NCI-H446 (cell line): Measurements from ENCODE around the gene RAVER2.
A peak's percentile ranks its signal among the peaks of the same experiment; 100 is the strongest.
"Not testable (repeated sequence)": the region's sequence is repeated elsewhere in the genome, so short reads cannot be mapped to it uniquely, and the experiment has no call there.

Experiments used
- DNase-seq, 2 experiments: peaks; one replicate each; lab custom pipeline; 2025; lab: John Stamatoyannopoulos, UW

Gene RAVER2

GRCh38 chr1:64811131-64811530 lies 66.3 kb downstream of the RAVER2 start:
- no peak for DNase-seq

DNA sequence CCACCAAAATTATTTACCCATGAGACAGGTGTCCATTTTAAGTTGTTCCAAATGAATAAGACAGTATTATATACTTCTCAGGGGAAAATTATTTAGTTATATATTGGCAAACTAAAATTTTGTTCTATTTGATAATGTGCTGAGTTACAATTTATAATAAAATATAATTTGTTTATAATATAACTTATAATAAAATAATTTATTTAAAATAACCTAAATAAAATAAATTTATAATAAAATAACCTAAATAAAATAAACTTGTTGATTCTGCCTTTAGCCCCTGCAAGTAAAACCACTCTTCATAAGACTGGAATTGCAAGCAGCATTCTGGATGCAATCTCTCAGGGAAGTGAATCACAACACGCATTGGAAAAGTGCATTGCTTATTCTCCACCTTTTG lies 69.6 kb downstream of the RAVER2 start:
- no peak for DNase-seq

GRCh38 chr1:64817364-64817763 lies 72.5 kb downstream of the RAVER2 start:
- DNase-seq, result not testable (repeated sequence)

DNA sequence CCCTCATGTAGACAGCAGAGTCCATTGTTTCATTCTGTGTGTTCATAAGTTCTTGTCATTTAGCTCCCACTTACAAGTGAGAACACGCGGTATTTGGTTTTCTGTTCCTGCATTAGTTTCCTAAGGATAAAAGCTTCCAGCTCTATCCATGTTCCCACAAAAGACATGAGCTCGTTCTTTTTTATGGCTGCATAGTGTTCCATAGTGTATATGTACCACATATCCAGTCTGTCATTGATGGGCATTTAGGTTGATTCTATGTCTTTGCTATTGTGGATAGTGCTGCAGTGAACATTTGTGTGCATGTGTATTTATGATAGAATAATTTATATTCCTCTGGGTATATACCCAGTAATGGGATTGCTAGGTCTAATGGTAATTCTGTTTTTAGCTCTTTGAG lies 75.7 kb downstream of the RAVER2 start:
- not testable (repeated sequence) for DNase-seq

DNA sequence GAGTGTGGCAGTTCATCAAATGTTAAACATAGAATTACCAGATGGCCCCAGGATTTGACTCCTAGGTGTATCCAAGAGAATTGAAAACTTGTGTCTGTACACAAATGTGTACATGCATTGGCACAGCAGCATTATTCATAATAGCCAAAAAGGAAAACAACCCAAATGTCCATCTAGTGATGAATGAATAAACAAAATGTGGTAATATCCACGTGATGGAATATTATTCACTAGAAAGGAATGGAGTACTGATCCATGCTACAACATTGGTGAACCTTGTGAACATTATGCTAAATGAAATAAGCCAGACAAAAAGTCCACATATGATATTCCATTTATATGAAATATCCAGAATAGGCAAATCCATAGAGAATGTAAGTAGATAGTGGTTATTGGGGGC lies 77.7 kb downstream of the RAVER2 start:
- no peak for DNase-seq

GRCh38 chr1:64823691-64824476 lies 79.0 kb downstream of the RAVER2 start:
- DNase-seq, result peak; percentile 76 to 92

DNA sequence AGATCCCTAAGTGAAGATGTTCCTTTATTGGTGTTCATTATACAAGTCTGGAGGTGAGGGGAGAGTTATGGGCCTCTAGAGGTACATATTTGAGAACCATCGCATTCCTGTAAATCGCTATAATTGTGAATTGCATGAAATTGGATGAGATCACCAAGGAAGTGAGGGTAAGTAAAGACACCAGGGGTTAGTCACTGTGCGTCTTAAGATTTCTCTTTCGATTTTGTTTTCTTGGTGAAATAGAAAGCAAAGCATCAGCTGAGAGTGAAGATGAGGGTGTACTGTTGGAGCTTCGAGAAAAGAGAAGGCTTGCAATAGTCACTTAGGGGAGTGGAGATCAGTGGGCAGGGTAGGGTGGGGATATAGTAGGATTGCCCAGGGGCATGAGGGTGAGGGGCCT lies 82.1 kb downstream of the RAVER2 start:
- no peak for DNase-seq

- DNase-seq, result no peak
Measured at GRCh38 chr1:64828829-64829228, 84.0 kb downstream of the RAVER2 start.

- no peak for DNase-seq
Measured at GRCh38 chr1:64829411-64830029, 84.6 kb downstream of the RAVER2 start.

DNA sequence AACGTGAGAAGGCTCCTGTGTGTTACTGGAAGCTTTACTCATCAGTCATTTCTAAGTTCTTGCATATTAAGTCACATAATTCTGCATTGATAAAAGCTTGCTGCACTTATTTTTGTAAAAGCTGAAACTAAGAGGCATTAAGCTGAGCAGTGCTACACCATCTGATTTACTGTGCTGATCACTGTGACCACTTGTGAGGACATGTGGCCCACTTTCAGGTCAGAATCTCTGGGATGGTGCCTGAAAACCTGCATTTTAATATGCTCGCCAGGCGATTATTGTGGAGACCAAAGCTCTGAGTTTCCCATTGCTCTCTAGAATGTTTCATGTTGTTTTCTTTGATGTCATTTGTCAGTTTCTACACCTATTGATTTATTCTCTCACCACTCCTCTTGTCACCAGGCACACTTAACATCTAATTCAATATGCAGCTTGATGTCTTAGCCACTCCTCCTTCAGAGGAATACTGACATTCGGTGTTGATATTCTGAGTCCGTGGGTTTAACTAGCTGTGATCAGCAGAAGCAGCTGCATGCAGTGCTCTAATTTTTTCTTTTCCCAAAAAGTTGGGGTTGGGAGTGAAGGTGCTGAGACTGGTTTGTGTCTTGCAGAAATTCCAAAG lies 85.3 kb downstream of the RAVER2 start:
- DNase-seq, result no peak

DNA sequence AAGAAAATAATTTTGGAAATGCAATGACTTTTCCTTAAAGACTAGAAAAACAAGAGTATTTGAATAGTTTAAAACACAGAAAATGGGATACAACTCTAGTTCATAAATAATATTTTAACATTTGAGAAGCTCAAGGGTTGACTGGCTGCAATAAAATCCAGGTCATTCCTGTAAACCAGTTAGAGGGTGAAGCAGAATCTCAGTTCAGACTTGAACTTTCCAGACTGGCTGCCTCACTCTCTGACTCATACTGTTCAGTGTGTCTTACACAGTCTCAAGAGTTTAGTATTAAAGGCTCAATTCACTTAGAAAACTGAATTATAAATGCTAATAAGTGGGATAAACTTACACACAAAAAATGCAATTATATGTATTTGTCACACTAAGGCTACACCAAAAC lies 89.9 kb downstream of the RAVER2 start:
- DNase-seq, result no peak

- DNase-seq, result no peak
Measured at GRCh38 chr1:64836802-64837201, 91.9 kb downstream of the RAVER2 start.

- no peak for DNase-seq
Measured at GRCh38 chr1:64838486-64838885, 93.6 kb downstream of the RAVER2 start.

DNA sequence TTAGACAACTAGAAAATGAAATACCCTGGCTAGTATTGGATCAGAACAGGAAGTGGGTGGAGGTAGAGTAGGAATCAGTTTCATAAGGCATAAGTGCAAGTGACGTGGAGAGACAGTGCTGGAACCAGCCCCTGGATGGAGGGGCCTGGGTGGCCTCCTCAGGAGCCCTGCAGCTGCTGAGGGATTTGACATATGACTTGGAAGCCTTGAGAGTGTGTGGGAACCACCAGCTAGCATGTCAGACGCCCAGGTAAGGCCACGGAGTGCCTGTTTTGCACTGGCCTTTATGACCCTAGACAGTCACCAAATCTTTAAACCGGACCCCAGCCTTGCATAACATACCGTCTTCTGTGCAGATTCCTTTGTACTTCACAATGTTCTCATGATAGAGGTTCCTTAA lies 94.4 kb downstream of the RAVER2 start:
- DNase-seq, result no peak

DNA sequence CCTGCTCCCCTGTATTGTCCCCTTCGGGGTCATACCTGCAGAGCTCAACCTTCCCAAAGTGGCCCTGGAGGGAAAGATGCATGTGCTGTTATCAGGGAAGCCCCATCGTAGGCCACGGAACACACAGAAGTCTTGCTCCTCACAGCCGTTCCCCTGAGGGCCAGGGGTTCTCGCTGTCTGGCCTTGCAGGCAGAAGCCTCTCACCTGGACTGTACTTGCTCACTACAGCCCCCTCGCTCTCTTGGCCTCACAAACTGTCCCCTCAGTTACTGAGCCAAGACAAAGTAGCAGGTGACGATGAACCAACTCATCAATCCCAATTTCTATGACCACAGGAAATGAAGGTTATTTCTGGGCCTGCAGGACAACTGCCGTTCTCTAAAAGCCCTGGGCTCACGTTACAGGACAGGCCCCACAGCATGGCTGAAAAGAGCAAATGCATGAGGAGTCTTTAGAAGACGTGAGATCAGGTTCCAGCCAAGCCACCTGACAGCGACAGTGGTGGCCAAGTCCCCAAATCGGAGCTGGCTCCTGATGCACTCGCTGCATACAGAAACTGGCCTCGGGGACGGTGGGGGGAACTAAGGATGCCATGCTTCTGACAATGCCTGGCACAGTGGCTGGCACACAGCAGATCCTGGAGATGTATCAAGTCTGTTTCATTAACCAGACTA lies 95.0 kb downstream of the RAVER2 start:
- DNase-seq, result no peak

DNA sequence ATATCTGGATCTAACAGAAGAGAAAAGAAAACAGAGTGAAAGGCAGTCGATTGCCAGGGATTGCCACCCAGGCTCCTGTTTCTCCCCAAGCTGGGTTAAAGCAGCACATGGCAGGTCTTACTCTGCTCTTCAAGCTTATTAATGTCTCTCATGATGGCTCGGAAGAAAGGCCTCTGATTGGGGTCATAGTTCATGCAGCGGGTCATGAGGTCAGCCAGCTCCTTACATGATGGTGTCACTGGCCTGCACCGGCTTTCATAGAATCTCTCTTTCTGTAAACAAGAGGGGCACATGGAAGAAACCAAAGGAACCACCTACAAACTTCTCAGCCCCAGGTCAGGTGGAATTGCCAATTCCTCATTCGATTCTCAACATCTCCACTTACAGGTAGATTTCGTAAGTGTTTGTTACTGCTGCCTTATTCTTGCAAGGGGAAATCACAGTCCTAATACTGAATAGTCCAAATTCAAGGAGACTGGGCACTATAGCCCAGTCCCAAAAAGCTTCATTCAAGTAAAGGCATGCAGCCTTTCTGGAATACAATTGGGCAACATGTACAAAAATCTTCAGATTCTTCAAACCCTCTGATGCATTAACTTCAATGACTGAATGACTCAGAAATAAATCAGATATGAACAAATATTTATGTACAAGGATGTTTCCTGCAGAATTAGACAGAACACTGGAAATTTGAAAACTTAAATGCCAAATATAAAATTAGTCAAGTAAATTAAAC lies 96.6 kb downstream of the RAVER2 start:
- no peak for DNase-seq

DNA sequence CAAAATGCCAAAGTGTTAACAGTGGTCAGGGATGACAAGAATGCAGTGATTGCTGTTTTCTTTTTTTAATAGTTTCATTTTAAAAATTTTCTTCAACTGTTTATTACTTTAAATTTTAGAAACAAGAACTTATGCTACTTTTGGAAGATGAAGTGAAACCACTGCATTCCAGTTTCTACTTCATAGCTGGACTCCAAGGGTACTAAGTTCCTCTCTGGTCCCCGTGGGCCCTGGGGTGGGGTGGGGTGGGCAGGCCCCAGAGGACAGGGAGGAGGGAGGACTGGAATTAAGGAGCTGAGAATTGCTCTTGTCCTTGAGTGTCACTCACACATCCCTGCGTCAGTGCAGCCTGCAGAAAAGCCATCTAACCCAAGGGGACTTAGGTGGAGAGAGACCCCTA lies 97.3 kb downstream of the RAVER2 start:
- DNase-seq, result no peak

- no peak for DNase-seq
Measured at GRCh38 chr1:64843675-64844074, 98.8 kb downstream of the RAVER2 start.

- no peak for DNase-seq
Measured at GRCh38 chr1:64844175-64844574, 99.3 kb downstream of the RAVER2 start.

DNA sequence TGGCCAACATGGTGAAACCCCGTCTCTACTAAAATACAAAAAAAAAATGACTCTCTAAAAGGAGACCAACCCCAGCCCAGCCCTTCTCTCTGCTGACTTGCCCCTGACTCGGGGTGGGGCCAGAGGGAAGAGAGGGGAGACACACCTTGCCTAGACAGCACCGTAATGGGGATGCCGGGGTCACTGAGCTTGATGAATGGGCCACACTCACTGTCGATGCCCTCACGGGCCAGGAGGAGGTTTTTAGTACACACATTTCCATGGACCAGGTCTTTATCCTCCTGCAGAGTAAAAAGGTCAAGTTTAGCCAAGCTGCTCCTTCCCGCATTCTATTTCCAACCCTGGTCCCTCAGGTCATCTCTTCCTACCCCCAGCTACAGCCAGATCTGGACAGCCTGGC lies 99.7 kb downstream of the RAVER2 start:
- DNase-seq, result no peak

GRCh38 chr1:64845831-64846425 lies 101.1 kb downstream of the RAVER2 start:
- DNase-seq, result no peak
